ENCODE measurements around the gene IGSF21. TPM values are rescaled to one million over a fixed set of nuclear protein-coding genes. Genes with fewer than 3 reads are reported as not detected.
A peak's percentile ranks its signal among the peaks of the same experiment; 100 is the strongest.

The IGSF21 gene
- total and polyA plus RNA-seq, 2 of the 8 experiments (the other 6 are each of a cell fraction or from before 2014, with no cell fraction given) = 22.5 to 28.5 TPM

DNA sequence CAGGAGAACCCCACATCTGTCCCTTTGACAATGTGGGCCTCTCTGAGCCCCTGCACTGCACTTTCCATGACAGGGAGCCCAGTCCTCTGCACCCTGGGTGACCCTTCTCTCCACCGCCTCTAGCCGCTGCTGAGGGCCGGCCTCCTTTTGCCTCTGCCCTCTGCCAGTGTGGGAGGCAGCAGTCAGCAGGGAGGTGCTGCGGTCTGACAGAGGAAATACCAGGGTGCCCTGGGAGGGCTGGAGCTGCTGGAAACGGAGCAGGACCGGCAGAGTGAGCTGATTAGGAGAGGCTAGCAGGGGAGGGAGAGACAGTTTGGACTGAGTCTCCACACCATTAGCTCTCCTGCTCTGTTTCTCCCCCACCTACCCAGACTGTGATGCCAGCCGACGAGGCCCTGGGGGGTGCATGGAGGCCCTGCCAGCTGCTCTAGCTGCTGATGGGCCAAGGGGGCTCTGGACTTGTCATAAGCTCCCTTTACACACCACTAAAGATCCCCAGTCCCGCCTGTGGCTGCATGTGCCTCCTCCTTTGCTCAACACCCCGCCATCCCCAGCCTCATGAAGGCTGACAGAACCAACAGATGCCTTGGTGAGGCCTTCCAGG is 202.1 kb downstream of the IGSF21 start:
- Histone ChIP-seq H4K91ac (replicated peaks; ENCODE audit: insufficient read length, low read length) (no peak overlapping the region), H3K9ac (replicated peaks in 1 of 4; ENCODE audit: extremely low read depth in 1 of 4, low read depth in 3 of 4, low read length in 3 of 4) (no peak overlapping the region; a peak in 1 of 7 replicates), H2AK5ac (ENCODE audit: low read depth, low read length) (no peak overlapping the region), H3K23ac (ENCODE audit: insufficient read length) (no peak overlapping the region), H2BK20ac (ENCODE audit: low read length) (no peak overlapping the region), H3K23me2 (ENCODE audit: low read depth, low read length) (peaks cover 6% of the 10 kb centered on the region; the same call in 1 of the 2 replicates), H3K14ac (ENCODE audit: insufficient read length) (no peak overlapping the region), H3K4ac (replicated peaks; ENCODE audit: insufficient read length, low read depth, low read length) (no peak overlapping the region), H2BK5ac (ENCODE audit: low read depth, low read length) (no peak overlapping the region), H3K4me2 (ENCODE audit: insufficient read depth in 1 of 2, low read depth in 2 of 2, low read length in 2 of 2) (no peak overlapping the region), H3K27ac (ENCODE audit: low read depth, low read length) (no peak overlapping the region), H3K4me1 (replicated peaks in 1 of 4; ENCODE audit: control insufficient read depth in 3 of 4, insufficient read depth in 4 of 4, low read length in 3 of 4) (no peaks in the 10 kb centered on the region; a peak in 1 of 7 replicates), H3K18ac (ENCODE audit: extremely low read depth, low read length) (no peak overlapping the region), H3K36me3 (ENCODE audit: control insufficient read depth in 2 of 4, insufficient read depth in 4 of 4, low read length in 3 of 4) (no peaks in the 10 kb centered on the region; a peak in 1 of 8 replicates), H3K9me3 (ENCODE audit: insufficient read depth in 2 of 2, low read depth in 1 of 2, low read length in 1 of 2) (no peaks in the 10 kb centered on the region), H3K56ac (replicated peaks; ENCODE audit: insufficient read length, low read depth, low read length) (no peak overlapping the region), H4K20me1 (replicated peaks in 1 of 2; ENCODE audit: control insufficient read depth in 1 of 2, insufficient read depth in 2 of 2, low read length in 2 of 2) (peaks cover 0 to 3% of the 10 kb centered on the region in 2 experiments), H3K79me1 (ENCODE audit: low read depth, low read length) (no peaks in the 10 kb centered on the region), H2AFZ (ENCODE audit: low read length) (no peak overlapping the region), H3K79me2 (ENCODE audit: control insufficient read depth in 1 of 2, insufficient read depth in 2 of 2, low read length in 2 of 2) (no peaks in the 10 kb centered on the region), H2BK15ac (ENCODE audit: low read length) (no peak overlapping the region), H3K4me3 (ENCODE audit: extremely low read depth in 1 of 4, insufficient read depth in 2 of 4, low read depth in 3 of 4, low read length in 4 of 4) (no peak overlapping the region), H2BK120ac (replicated peaks; ENCODE audit: low read depth, low read length) (no peak overlapping the region), H2BK12ac (ENCODE audit: low read depth, low read length) (peak overlapping the region; percentile 87; the same call in 1 of the 2 replicates), H4K5ac (ENCODE audit: insufficient read length, low read depth, low read length) (no peak overlapping the region), H3K27me3 (replicated peaks in 1 of 4; ENCODE audit: control insufficient read depth in 3 of 4, extremely low read depth in 1 of 4, insufficient read depth in 3 of 4, low read length in 3 of 4) (no peaks in the 10 kb centered on the region), H4K8ac (ENCODE audit: extremely low read depth, insufficient read depth, low read length) (no peak overlapping the region)
- 89% methylated on average over 10 of the region's 10 CpGs; no CpG with 5 or more reads in 1 of the 2 experiments for WGBS, 2 experiments (ENCODE audit: extremely low coverage in 1 of 2, insufficient coverage in 1 of 2, insufficient read length in 1 of 2, insufficient replicate concordance in 2 of 2, low coverage in 1 of 2, low lambda C conversion rate in 2 of 2, missing lambda C conversion rate in 1 of 2)
- POLR2A ChIA-PET (ENCODE audit: partially characterized antibody) = interaction anchor here (0.7 to 1.5 kb wide), 3 partner anchors 11 to 19 kb away, joined by 3 to 5 read pairs (median 4); no protein-coding TSS in a partner anchor
- FAIRE-seq (no peak), DNase-seq (ENCODE audit: low read depth in 1 of 2, low spot score in 2 of 2) (no peak)
- CTCF ChIA-PET (ENCODE audit: partially characterized antibody) = interaction anchor here (1.0 to 8.5 kb wide), 5 partner anchors 9 to 272 kb away, joined by 3 to 80 read pairs (median 13); no protein-coding TSS in a partner anchor
- TF ChIP-seq TAF7 (optimal IDR thresholded peaks at IDR 0.05; ENCODE audit: borderline replicate concordance, low read depth, low read length) (no peak), TBP (IDR thresholded peaks at IDR 0.05; ENCODE audit: low read depth, low read length) (no peak), SIRT6 (IDR thresholded peaks at IDR 0.05; ENCODE audit: low read length) (no peak), SIX5 (IDR thresholded peaks at IDR 0.05; ENCODE audit: low read depth, low read length) (no peak), SRF (IDR thresholded peaks at IDR 0.05; ENCODE audit: low read depth, low read length) (no peak), SIN3A (conservative IDR thresholded peaks at IDR 0.05 in 1 of 2, IDR thresholded peaks at IDR 0.05 in 1 of 2; ENCODE audit: low read depth in 1 of 2, low read length in 2 of 2) (no peak), FOSL1 (IDR thresholded peaks at IDR 0.05; ENCODE audit: insufficient read depth, low read depth, low read length) (no peak), SP2 (IDR thresholded peaks at IDR 0.05; ENCODE audit: low read length) (no peak)
